GM12878 (cell line): ENCODE measurements around the gene WDR93. TPM values are rescaled to one million over a fixed set of nuclear protein-coding genes. Genes with fewer than 3 reads are reported as not detected.

ENCODE experiments used
- ATAC-seq: fragments of 200-7000 bp; cut with Tn5 transposase; 3 replicates; pipeline ENCODE4 v1.9.1; 2020; ENCODE audit warnings: mild to moderate bottlenecking, moderate library complexity
- BruUV-seq: library from RNA; stranded (reverse); fragments of 400-500 nt; replicated peaks from 2 replicates; lab custom pipeline; 2021; lab: Mats Ljungman, UMichigan
- CTCF ChIA-PET: fragments of 300-600 bp; sonication (Branson Sonifier 250); formaldehyde crosslinking; extraction: SDS; loops from one replicate; lab custom pipeline; 2021; ENCODE audit warnings: inconsistent platforms; lab: Yijun Ruan, JAX
- POLR2A ChIA-PET: fragments of 350-600 bp; formaldehyde crosslinking; extraction: SDS; loops from one replicate; lab custom pipeline; 2021; ENCODE audit warnings: inconsistent platforms; lab: Charles Lee
- RAD21 ChIA-PET: fragments of 300-600 bp; sonication (Branson Sonifier 250); formaldehyde crosslinking; loops from one replicate; lab custom pipeline; 2023; ENCODE audit warnings: antibody characterized with exemption; ENCODE audit not compliant: unreplicated experiment; lab: Charles Lee
- SMC1A ChIA-PET: fragments of 300-600 bp; sonication (Branson Sonifier 250); formaldehyde crosslinking; loops from one replicate; lab custom pipeline; 2023; ENCODE audit not compliant: unreplicated experiment, uncharacterized antibody; lab: Charles Lee
- DNase-seq: peaks from one replicate; pipeline ENCODE4 v3.0.0-alpha.2; 2011; ENCODE audit warnings: low read depth, low spot score
- FAIRE-seq: peaks from 3 replicates; lab custom pipeline; 2011; peaks lifted over from hg19 to GRCh38; lab: Jason Lieb, UNC
- H2AFZ ChIP-seq: 2 replicates; pipeline ENCODE4 v1.6.0; 2011; ENCODE audit warnings: low read depth, low read length, control low read depth; ENCODE audit not compliant: control insufficient read depth
- H3K27ac ChIP-seq: 2 replicates; pipeline ENCODE4 v1.5.1; 2011; ENCODE audit warnings: control low read depth; ENCODE audit not compliant: control insufficient read depth, insufficient read depth
- H3K27me3 ChIP-seq, 2 experiments: replicated peaks in 1 of 2; 2 replicates each; pipeline versions ENCODE4 v1.6.0 to v1.6.1; 2011; ENCODE audit warnings: low read length in 1 of 2; ENCODE audit not compliant: control insufficient read depth in 2 of 2, insufficient read depth in 2 of 2
- H3K36me3 ChIP-seq, 2 experiments: 2 replicates each; pipeline ENCODE4 v1.5.1; 2011; ENCODE audit warnings: low read length in 1 of 2; ENCODE audit not compliant: control insufficient read depth in 2 of 2, insufficient read depth in 2 of 2
- H3K4me1 ChIP-seq: 2 replicates; pipeline ENCODE4 v1.6.1; 2011; ENCODE audit warnings: mild to moderate bottlenecking, low read length, moderate library complexity, mixed read lengths; ENCODE audit not compliant: control insufficient read depth, insufficient read depth
- H3K4me2 ChIP-seq: 2 replicates; pipeline ENCODE4 v1.6.0; 2011; ENCODE audit warnings: control low read depth; ENCODE audit not compliant: control insufficient read depth, insufficient read depth
- H3K4me3 ChIP-seq: fragments of 200-600 bp; sonication (generic); 2 replicates; pipeline ENCODE4 v1.5.1; 2016
- H3K79me2 ChIP-seq: 2 replicates; pipeline ENCODE4 v1.6.0; 2011; ENCODE audit warnings: low read length; ENCODE audit not compliant: control insufficient read depth, insufficient read depth
- H3K9ac ChIP-seq: 2 replicates; pipeline ENCODE4 v1.8.0; 2011; ENCODE audit warnings: low read length, control low read depth, mixed read lengths; ENCODE audit not compliant: control insufficient read depth, insufficient read depth
- H3K9me3 ChIP-seq: replicated peaks from 3 replicates; pipeline ENCODE4 v1.5.1; 2011; ENCODE audit warnings: mild to moderate bottlenecking, low read length; ENCODE audit not compliant: control insufficient read depth, insufficient read depth
- H4K20me1 ChIP-seq: 2 replicates; pipeline ENCODE4 v1.6.0; 2011; ENCODE audit not compliant: control insufficient read depth, insufficient read depth
- DPF2 ChIP-seq: fragments of 450-650 bp; IDR thresholded peaks from 2 replicates; pipeline ENCODE4 v1.6.1; 2017; ENCODE audit warnings: mild to moderate bottlenecking
- HDAC6 ChIP-seq: fragments of 200-600 bp; sonication (generic); IDR thresholded peaks from one replicate; pipeline ENCODE4 v1.8.0; 2017; ENCODE audit warnings: antibody characterized with exemption; ENCODE audit not compliant: unreplicated experiment
- IKZF1 ChIP-seq: fragments of 450-650 bp; conservative IDR thresholded peaks from 2 replicates; pipeline ENCODE4 v1.6.1; 2017; ENCODE audit warnings: antibody characterized with exemption, mild to moderate bottlenecking
- IRF5 ChIP-seq: fragments of 450-650 bp; IDR thresholded peaks from 2 replicates; pipeline ENCODE4 v1.6.1; 2017; ENCODE audit warnings: borderline replicate concordance
- POLR2A ChIP-seq: IDR thresholded peaks from 2 replicates; pipeline ENCODE4 v1.6.1; 2011; ENCODE audit warnings: low read depth, mild to moderate bottlenecking, low read length
- SMC3 ChIP-seq: IDR thresholded peaks from 2 replicates; pipeline ENCODE4 v1.6.1; 2011; ENCODE audit warnings: low read length, improper control_type of control experiment, borderline replicate concordance
- WRNIP1 ChIP-seq: IDR thresholded peaks from 2 replicates; pipeline ENCODE4 v1.6.1; 2011; ENCODE audit warnings: low read depth, low read length, improper control_type of control experiment, borderline replicate concordance
- WGBS: methylation state at CpG from one replicate; pipeline ENCODE4 v1.1.6; 2016; ENCODE audit warnings: low lambda C conversion rate; ENCODE audit not compliant: insufficient replicate concordance, insufficient coverage; ENCODE audit errors: missing lambda C conversion rate; 5-methylcytosine and 5-hydroxymethylcytosine counted together
- in situ Hi-C: fragments of 300-500 bp; cut with MboI; formaldehyde crosslinking; loops from 9 replicates; pipeline ENCODE4 v1.14.3; 2018; ENCODE audit warnings: mixed read lengths
- intact Hi-C: fragments of 100-400 bp; cut with micrococcal nuclease; formaldehyde crosslinking; loops from one replicate; pipeline ENCODE4 v1.14.2; 2022; ENCODE audit not compliant: unreplicated experiment
- polyA plus RNA-seq, 11 experiments: library from polyadenylated mRNA; depleted of rRNA in 4 of 11; unstranded in 6 of 11; stranded (reverse) in 5 of 11; fragments of >200 nt; fragmentation: Nextera tagmentation in 4 of 11; fragmentation: Illumina TruSeq in 1 of 11; extraction: Ambion mirVana in 4 of 11; extraction: Trizol in 1 of 11; gene quantifications; 1 replicate in 1 of 11; 2 replicates in 10 of 11; pipeline versions ENCODE4 v1.2.1 to v1.2.3, GENCODE V29; 2011 to 2016; ENCODE audit warnings: inconsistent platforms in 2 of 11, missing spikeins in 2 of 11, low read depth in 1 of 11
- total RNA-seq, 4 experiments: library from RNA; depleted of rRNA in 3 of 4; stranded (reverse); fragments of >200 nt in 3 of 4; fragmentation: Illumina TruSeq in 1 of 4; extraction: Trizol in 1 of 4; gene quantifications; 2 replicates each; pipeline versions ENCODE4 v1.2.1 to v1.2.3, GENCODE V29; 2013 to 2021
- TF ChIP-seq, protein P1 (sequence below): fragments of 450-650 bp; formaldehyde crosslinking; IDR thresholded peaks from 2 replicates; pipeline ENCODE4 v1.4.0; 2022; ENCODE audit warnings: mild to moderate bottlenecking, moderate library complexity
- TF ChIP-seq, protein P2 (sequence below): fragments of 450-650 bp; IDR thresholded peaks from 2 replicates; pipeline ENCODE4 v1.6.1; 2017; ENCODE audit warnings: low read depth, mild to moderate bottlenecking, moderate library complexity
- TF ChIP-seq, protein P3 (sequence below): IDR thresholded peaks from 2 replicates; pipeline ENCODE4 v1.6.1; 2011; ENCODE audit warnings: mild to moderate bottlenecking, low read depth, low read length, moderate library complexity; ENCODE audit not compliant: insufficient replicate concordance
- TF ChIP-seq, protein P4 (sequence below): fragments of 450-650 bp; IDR thresholded peaks from 2 replicates; pipeline ENCODE4 v1.6.1; 2014; ENCODE audit warnings: mild to moderate bottlenecking

Gene WDR93
- total and polyA plus RNA-seq, 10 of the 15 experiments (the other 5 are each of a cell fraction or from before 2014, with no cell fraction given) = not detected

DNA sequence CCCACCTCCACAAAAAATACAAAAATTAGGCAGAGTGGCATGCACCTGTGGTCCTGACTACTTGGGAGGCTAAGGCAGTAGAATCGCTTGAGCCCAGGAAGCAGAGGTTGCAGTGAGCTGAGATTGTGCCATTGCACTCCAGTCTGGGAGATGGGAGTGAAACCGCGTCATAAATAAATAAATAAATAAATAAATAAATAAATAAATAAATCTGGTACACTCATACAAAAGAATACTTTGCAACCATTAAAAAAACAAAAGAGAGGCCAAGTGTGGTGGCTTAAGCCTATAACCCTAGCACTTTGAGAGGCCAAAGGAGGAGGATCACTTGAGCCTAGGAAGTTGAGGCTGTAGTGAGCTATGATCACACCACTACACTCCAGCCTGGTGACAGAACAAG, 32.4 kb downstream of the WDR93 start:
- H3K79me2 ChIP-seq = no peaks in the 10 kb centered on the region
- ChIA-PET CTCF (interaction anchor here (1.3 to 1.7 kb wide), 2 partner anchors 17 to 18 kb away, joined by 4 read pairs; no protein-coding TSS in a partner anchor), POLR2A (no interaction called here), SMC1A (no interaction called here), RAD21 (interaction anchor here (1.0 kb wide), 1 partner anchor 9 kb away, joined by 3 read pairs; no protein-coding TSS in a partner anchor)
- no peak for FAIRE-seq
- no peak for ATAC-seq
- H3K9me3 ChIP-seq = no peaks in the 10 kb centered on the region; the same call in 1 of the 3 replicates
- H4K20me1 ChIP-seq = no peaks in the 10 kb centered on the region
- H3K4me1 ChIP-seq = no peaks in the 10 kb centered on the region
- WGBS = 82% methylated on average over 3 of the region's 3 CpGs
- H3K4me2 ChIP-seq = no peak overlapping the region
- in situ Hi-C loops = no loop called here
- intact Hi-C loops = no loop called here
- H3K4me3 ChIP-seq = no peak overlapping the region
- no peak overlapping the region for H3K27ac ChIP-seq
- no peak overlapping the region for H3K9ac ChIP-seq
- H3K36me3 ChIP-seq = no peaks in the 10 kb centered on the region
- no peaks in the 10 kb centered on the region; a peak in 1 of 4 replicates for H3K27me3 ChIP-seq
- no peak for DNase-seq
- H2AFZ ChIP-seq = no peak overlapping the region
- no TSS peak for BruUV-seq
- TF ChIP-seq WRNIP1 (no peak), DPF2 (no peak), IKZF1 (no peak), IRF5 (no peak), SMC3 (no peak), POLR2A (no peak), HDAC6 (no peak)
- TF ChIP-seq, protein P1, sequence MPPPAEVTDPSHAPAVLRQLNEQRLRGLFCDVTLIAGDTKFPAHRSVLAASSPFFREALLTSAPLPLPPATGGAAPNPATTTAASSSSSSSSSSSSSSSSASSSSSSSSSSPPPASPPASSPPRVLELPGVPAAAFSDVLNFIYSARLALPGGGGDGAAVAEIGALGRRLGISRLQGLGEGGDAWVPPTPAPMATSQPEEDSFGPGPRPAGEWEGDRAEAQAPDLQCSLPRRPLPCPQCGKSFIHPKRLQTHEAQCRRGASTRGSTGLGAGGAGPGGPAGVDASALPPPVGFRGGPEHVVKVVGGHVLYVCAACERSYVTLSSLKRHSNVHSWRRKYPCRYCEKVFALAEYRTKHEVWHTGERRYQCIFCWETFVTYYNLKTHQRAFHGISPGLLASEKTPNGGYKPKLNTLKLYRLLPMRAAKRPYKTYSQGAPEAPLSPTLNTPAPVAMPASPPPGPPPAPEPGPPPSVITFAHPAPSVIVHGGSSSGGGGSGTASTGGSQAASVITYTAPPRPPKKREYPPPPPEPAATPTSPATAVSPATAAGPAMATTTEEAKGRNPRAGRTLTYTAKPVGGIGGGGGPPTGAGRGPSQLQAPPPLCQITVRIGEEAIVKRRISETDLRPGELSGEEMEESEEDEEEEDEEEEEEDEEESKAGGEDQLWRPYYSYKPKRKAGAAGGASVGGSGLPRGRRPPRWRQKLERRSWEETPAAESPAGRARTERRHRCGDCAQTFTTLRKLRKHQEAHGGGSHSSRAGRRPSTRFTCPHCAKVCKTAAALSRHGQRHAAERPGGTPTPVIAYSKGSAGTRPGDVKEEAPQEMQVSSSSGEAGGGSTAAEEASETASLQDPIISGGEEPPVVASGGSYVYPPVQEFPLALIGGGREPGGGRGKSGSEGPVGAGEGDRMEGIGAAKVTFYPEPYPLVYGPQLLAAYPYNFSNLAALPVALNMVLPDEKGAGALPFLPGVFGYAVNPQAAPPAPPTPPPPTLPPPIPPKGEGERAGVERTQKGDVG (CRISPR knock-in tag) = no peak
- TF ChIP-seq, protein P2, sequence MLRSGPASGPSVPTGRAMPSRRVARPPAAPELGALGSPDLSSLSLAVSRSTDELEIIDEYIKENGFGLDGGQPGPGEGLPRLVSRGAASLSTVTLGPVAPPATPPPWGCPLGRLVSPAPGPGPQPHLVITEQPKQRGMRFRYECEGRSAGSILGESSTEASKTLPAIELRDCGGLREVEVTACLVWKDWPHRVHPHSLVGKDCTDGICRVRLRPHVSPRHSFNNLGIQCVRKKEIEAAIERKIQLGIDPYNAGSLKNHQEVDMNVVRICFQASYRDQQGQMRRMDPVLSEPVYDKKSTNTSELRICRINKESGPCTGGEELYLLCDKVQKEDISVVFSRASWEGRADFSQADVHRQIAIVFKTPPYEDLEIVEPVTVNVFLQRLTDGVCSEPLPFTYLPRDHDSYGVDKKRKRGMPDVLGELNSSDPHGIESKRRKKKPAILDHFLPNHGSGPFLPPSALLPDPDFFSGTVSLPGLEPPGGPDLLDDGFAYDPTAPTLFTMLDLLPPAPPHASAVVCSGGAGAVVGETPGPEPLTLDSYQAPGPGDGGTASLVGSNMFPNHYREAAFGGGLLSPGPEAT = no peak
- TF ChIP-seq, protein P3, sequence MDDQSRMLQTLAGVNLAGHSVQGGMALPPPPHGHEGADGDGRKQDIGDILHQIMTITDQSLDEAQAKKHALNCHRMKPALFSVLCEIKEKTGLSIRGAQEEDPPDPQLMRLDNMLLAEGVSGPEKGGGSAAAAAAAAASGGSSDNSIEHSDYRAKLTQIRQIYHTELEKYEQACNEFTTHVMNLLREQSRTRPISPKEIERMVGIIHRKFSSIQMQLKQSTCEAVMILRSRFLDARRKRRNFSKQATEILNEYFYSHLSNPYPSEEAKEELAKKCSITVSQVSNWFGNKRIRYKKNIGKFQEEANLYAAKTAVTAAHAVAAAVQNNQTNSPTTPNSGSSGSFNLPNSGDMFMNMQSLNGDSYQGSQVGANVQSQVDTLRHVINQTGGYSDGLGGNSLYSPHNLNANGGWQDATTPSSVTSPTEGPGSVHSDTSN = no peak
- TF ChIP-seq, protein P4, sequence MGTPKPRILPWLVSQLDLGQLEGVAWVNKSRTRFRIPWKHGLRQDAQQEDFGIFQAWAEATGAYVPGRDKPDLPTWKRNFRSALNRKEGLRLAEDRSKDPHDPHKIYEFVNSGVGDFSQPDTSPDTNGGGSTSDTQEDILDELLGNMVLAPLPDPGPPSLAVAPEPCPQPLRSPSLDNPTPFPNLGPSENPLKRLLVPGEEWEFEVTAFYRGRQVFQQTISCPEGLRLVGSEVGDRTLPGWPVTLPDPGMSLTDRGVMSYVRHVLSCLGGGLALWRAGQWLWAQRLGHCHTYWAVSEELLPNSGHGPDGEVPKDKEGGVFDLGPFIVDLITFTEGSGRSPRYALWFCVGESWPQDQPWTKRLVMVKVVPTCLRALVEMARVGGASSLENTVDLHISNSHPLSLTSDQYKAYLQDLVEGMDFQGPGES = no peak
